HG02610 (cell line): Measurements from ENCODE around the gene ZNF473.
"Not testable (repeated sequence)": the region's sequence is repeated elsewhere in the genome, so short reads cannot be mapped to it uniquely, and the experiment has no call there.

ENCODE experiments used
- ATAC-seq: cut with Tn5 transposase; IDR thresholded peaks from one replicate; pipeline ENCODE4 v1.9.1; 2021; ENCODE audit warnings: mild to moderate bottlenecking, moderate library complexity; ENCODE audit not compliant: unreplicated experiment

ZNF473 gene

DNA sequence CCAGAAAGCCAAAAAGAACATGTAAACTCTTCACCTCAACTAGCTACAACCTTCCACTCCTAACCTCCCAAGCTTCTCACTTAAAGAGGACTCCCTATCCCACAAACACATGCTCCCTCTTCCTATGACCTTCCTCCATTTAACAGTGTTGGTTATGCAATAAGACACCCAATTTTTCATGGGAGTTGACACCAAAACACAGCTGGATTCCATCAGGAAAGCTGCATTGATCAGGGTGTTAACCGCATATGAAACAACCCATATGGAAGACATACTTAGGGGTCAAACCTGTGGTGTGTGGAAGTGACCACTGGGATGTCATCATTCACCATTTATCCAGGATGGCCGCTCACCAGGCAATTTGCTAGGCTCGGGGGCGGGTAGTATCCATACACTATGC is 21.9 kb downstream of the ZNF473 start:
- ATAC-seq = no peak

DNA sequence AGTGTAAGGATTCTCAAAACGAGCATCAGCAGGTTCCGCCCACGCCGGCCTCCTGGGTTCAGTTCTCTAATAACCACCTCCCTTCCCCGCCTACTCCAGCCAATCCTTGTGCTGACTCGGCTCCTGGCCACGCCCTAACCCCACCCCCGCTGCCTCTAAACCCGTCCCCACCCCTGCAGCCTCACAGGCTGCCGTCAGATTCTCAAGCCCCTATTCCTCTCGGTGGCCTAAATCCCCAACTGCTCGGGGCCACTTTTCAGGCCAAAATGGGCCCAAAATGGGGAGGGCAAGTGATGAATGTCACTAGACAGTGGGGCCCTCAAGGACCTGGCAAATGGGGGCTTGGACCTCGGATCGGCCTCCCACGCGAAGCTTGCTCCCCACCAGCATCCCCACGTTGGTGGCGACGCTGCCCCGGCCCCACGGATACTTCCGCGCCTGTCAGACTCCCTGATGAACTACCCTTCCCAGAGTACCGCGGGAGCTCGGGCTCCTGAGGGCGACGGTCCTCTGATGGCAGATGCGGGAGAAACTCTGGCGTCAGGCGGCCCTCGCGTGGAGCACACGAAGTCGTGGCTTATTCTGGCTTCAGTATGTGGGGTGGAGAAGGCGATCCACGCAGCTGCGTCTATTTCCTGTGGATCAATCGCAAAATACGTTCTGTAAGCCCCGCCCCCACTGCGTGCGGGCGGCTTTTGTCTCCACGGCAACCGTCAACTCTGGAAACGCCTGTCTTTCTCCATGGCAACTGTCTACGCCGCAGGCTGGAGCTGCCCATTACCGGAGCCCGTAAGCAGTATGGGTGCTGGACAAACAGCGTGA is 24.8 kb downstream of the ZNF473 start:
- ATAC-seq = no peak

- not testable (repeated sequence) for ATAC-seq
Measured at GRCh38 chr19:50051228-50051895, 25.6 kb downstream of the ZNF473 start.

DNA sequence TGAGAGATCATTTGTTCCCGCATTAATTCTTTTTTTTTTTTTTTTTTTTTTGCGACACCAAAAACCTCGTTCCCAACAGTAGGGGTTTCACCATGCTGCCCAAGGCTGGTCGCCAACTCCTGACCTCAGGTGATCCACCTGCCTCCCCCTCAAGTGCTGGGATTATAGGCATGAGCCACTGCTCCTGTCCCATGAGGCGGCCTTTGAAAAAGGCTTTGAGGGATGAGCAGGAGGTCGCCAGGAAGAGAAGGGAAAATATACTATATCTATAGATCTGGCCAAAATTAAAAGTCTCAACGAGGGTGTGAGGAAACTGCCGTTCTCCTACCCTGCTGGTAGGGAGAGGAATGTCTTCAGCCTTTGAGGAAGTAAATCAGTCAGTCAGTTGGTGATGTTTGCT is 26.2 kb downstream of the ZNF473 start:
- no peak for ATAC-seq

DNA sequence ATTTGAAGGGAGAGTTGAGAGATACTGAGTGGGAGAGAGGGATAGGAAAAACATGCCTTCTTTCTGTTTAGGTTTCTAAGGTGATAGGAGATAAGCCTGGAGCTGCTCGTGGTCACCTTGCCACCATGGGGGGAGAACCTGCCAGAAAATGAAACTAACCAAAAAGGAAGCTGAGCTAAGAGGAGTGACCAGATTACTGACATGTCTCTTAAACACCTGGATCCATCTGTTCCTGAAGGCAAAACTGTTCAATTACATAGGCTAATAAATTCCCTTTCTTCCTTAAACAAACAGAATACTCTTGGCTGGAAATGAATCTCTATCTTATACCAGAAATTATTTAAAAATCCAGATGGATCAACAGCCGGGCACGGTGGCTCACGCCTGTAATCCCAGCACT is 27.3 kb downstream of the ZNF473 start:
- ATAC-seq = no peak

- ATAC-seq = no peak
Measured at GRCh38 chr19:50058425-50058824, 32.6 kb downstream of the ZNF473 start.

GRCh38 chr19:50059045-50059444 is 33.2 kb downstream of the ZNF473 start:
- no peak for ATAC-seq

DNA sequence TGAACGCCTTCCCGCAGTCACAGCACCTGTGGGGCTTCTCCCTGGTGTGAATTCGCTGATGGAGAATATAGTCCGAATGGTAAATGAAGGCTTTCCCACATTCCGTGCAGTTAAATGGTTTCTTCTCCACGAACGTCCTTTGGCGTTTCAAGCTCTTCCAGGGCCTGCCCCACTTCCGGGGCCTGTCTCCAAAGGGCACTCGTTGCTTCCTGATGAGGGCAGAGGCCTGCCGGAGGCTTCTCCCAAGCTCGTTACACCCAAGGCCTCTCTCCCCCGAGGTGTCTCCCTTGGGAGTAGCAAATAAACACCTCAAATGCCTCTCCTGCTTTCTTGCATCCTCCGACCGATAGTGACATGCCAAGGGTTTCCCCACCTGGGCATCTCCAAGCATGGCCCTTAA is 34.3 kb downstream of the ZNF473 start:
- ATAC-seq = no peak

GRCh38 chr19:50061650-50062049 is 35.8 kb downstream of the ZNF473 start:
- no peak for ATAC-seq

- ATAC-seq = no peak
Measured at GRCh38 chr19:50065938-50066337, 40.1 kb downstream of the ZNF473 start.

DNA sequence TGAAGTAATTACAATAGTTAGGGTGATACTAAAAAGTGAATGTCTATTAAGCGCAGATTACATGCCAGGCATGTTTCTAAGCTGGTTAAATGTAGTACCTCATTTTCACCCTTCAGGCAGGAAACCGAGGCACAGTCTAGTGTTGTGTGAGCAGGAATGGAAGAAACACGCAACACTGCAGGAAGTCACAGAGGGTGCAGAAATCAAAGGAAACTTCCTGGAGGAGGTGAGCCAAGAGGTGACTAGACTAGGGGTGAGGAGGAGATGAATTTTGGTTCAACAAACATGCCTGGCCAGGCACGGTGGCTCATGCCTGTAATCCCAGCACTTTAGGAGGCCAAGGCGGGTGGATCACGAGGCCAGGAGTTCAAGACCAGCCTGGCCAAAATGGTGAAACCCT is 41.8 kb downstream of the ZNF473 start:
- ATAC-seq = no peak

DNA sequence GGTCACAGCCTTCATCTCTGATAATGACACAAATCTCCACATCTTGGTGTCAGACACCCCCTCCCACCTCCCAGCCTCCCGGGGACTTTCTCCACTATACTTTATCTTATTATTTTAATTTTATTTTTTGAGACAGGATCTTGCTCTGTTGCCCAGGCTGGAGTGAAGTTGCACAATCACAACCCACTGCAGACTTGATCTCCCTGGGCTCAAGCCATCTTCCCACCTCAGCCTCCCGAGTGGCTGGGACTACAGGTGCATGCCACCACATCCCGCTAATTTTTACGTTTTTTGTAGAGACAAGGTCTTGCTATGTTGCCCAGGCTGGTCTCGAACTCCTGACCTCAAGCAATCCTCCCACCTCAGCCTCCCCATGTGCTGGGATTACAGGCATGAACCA is 42.6 kb downstream of the ZNF473 start:
- ATAC-seq = not testable (repeated sequence)

DNA sequence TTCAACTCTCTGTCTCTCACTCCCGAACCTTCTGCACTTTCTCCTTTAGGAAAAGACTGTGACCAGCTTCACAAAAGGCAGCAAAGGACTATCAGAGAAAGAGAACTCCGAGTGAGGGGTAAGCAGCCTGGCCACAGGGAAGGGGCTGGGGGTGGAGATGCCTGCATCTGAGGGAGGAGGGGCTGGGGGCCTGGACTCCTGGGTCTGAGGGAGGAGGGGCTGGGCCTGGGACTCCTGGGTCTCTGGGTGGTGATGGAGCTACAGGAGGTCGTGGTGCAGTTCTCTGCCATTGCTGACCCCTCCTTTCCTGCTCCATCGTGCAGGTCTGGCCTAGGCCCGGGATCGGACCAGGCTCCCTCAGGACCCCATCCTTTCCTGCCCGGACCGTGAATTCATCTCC is 49.3 kb downstream of the ZNF473 start:
- ATAC-seq = not testable (repeated sequence)

- ATAC-seq = not testable (repeated sequence)
Measured at GRCh38 chr19:50075644-50076372, 50.0 kb downstream of the ZNF473 start.

- ATAC-seq = not testable (repeated sequence)
Measured at GRCh38 chr19:50076581-50077355, 51.0 kb downstream of the ZNF473 start.

- not testable (repeated sequence) for ATAC-seq
Measured at GRCh38 chr19:50079014-50079413, 53.2 kb downstream of the ZNF473 start.

DNA sequence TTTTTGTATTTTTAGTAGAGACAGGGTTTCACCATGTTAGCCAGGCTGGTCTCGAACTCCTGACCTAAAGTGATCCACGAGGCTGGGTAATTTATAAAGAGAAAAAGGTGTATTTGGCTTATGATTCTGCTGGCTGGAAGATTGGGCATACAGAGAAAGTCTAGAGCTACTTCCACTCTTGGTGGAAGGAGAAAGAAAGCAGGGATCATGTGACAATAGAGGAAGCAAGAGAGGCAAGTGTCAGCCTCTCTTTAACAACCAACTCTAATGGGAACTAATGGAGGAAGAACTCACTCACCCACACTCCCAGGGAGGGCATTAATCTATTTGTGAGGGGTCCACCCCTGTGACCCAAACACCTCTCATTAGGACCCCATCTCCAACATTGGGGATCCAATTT is 58.6 kb downstream of the ZNF473 start:
- ATAC-seq = not testable (repeated sequence)

DNA sequence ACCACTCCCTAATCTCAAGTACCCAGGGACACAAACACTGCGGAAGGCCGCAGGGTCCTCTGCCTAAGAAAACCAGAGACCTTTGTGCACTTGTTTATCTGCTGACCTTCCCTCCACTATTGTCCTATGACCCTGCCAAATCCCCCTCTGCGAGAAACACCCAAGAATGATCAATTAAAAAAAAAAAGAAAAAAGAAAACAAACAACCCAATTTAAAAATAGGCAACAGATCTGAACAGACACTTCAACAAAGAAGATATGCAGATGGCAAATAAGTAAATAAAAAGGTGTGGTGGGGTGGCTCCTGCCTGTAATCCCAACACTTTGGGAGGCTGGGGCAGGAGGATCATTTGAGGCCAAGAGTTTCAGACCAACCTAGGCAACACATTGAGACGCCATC is 61.3 kb downstream of the ZNF473 start:
- not testable (repeated sequence) for ATAC-seq

DNA sequence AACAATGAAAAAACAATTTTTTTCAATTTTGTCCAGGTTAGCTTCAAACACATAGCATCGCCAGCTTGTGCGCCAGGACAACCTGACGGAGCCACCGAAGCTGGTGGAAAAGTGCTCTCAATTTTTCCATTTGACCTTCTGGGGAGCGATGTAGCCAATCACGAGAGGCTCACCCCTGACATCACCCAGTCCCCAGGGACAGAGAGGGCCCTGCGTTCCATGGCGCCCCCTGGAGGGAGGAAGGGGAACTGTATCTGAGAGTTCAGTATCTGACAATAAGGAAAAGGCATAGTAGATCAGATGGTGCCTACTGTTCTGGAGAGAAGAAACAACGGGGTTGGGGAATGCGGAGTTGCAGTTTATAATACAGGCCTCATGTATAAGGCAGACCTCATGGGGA is 64.9 kb downstream of the ZNF473 start:
- ATAC-seq = not testable (repeated sequence)

GRCh38 chr19:50091786-50092185 is 66.0 kb downstream of the ZNF473 start:
- not testable (repeated sequence) for ATAC-seq

DNA sequence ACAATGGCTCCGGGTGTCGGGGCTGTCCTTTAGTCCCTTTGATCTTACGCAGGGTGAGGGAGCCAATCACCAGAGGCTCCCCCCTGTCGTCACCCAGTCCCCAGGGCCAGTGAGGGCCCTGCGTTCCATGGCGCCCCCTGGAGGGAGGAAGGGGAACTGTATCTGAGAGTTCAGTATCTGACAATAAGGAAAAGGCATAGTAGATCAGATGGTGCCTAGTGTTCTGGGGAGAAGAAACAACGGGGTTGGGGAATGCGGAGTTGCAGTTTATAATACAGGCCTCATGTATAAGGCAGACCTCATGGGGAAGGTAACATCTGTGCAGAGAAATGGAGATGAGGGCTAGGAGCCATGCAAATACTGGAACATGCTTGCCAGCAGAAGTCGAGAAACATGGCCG is 66.8 kb downstream of the ZNF473 start:
- ATAC-seq = not testable (repeated sequence)
